ENCODE measurements around the gene ATG2A. TPM values are rescaled to one million over a fixed set of nuclear protein-coding genes. Genes with fewer than 3 reads are reported as not detected.
A peak's percentile ranks its signal among the peaks of the same experiment; 100 is the strongest.

Gene ATG2A
- total RNA-seq, 1 donor from 2014 or later: 10.7 TPM

- peak; percentile 84 for DNase-seq (ENCODE audit: missing footprints)
- ATAC-seq: peak; percentile 85
- intact Hi-C loops (cut with DNase I): loop anchor here (1.0 kb wide), 1 partner anchor 12 kb away; no protein-coding TSS in a partner anchor
Observed at GRCh38 chr11:64864473-64865285, 52.3 kb downstream of the ATG2A start.

- intact Hi-C loops (cut with DNase I): loop anchor here (1.0 kb wide), 1 partner anchor 12 kb away; no protein-coding TSS in a partner anchor
- ATAC-seq: peak; percentile 4
- DNase-seq (ENCODE audit: missing footprints): no peak
Observed at GRCh38 chr11:64864135-64864472, 52.9 kb downstream of the ATG2A start.

- intact Hi-C loops (cut with DNase I): loop anchor here (1.0 kb wide), 1 partner anchor 13 kb away; no protein-coding TSS in a partner anchor
- DNase-seq (ENCODE audit: missing footprints): no peak
- ATAC-seq: peak; percentile 46
Observed at GRCh38 chr11:64863391-64864060, 53.5 kb downstream of the ATG2A start.

- ATAC-seq (peak; percentile 3), DNase-seq (ENCODE audit: missing footprints) (peak; percentile 83)
- intact Hi-C loops (cut with DNase I): no loop called here
Observed at GRCh38 chr11:64862987-64863390, 54.0 kb downstream of the ATG2A start.

GRCh38 chr11:64861227-64861975, 55.6 kb downstream of the ATG2A start:
- intact Hi-C loops (cut with DNase I): no loop called here
- DNase-seq (ENCODE audit: missing footprints): no peak
- ATAC-seq: no peak

GRCh38 chr11:64859542-64860414, 57.2 kb downstream of the ATG2A start:
- DNase-seq (ENCODE audit: missing footprints): no peak
- no peak for ATAC-seq
- intact Hi-C loops (cut with DNase I): no loop called here

GRCh38 chr11:64858467-64859263, 58.3 kb downstream of the ATG2A start:
- intact Hi-C loops (cut with DNase I): no loop called here
- peak; percentile 71 for ATAC-seq

GRCh38 chr11:64857485-64857884, 59.5 kb downstream of the ATG2A start:
- intact Hi-C loops (cut with DNase I): no loop called here
- DNase-seq (ENCODE audit: missing footprints) (no peak), ATAC-seq (no peak)

More at GRCh38 chr11:64858467-64859263, 58.3 kb downstream of the ATG2A start:
- DNase-seq (ENCODE audit: missing footprints): peak; percentile 75

GRCh38 chr11:64856382-64857227, 60.4 kb downstream of the ATG2A start:
- intact Hi-C loops (cut with DNase I): no loop called here
- DNase-seq (ENCODE audit: missing footprints) (peak; percentile 81), ATAC-seq (peak; percentile 9)

GRCh38 chr11:64855596-64856304, 61.3 kb downstream of the ATG2A start:
- no peak for DNase-seq (ENCODE audit: missing footprints)
- intact Hi-C loops (cut with DNase I): loop anchor here (2.0 kb wide), 1 partner anchor 23 kb away; the partner anchor contains the start of gene EHD1

GRCh38 chr11:64854534-64855502, 62.2 kb downstream of the ATG2A start:
- intact Hi-C loops (cut with DNase I): loop anchor here (2.0 kb wide), 1 partner anchor 24 kb away; the partner anchor contains the start of gene EHD1
- ATAC-seq (peak; percentile 66), DNase-seq (ENCODE audit: missing footprints) (peak; percentile 89)

More at GRCh38 chr11:64855596-64856304, 61.3 kb downstream of the ATG2A start:
- ATAC-seq: no peak

GRCh38 chr11:64854157-64854533, 62.9 kb downstream of the ATG2A start:
- ATAC-seq (no peak), DNase-seq (ENCODE audit: missing footprints) (no peak)
- intact Hi-C loops (cut with DNase I): loop anchor here (2.0 kb wide), 1 partner anchor 25 kb away; the partner anchor contains the start of gene EHD1

GRCh38 chr11:64853709-64854108, 63.3 kb downstream of the ATG2A start:
- intact Hi-C loops (cut with DNase I): loop anchor here (2.0 kb wide), 1 partner anchor 25 kb away; the partner anchor contains the start of gene EHD1
- no peak for DNase-seq (ENCODE audit: missing footprints)
- no peak for ATAC-seq

GRCh38 chr11:64852804-64853509, 64.1 kb downstream of the ATG2A start:
- intact Hi-C loops (cut with DNase I): no loop called here
- no peak for ATAC-seq
- no peak for DNase-seq (ENCODE audit: missing footprints)
